CD14-positive monocyte (primary cell): ENCODE data around the gene TES. TPM values are rescaled to one million over a fixed set of nuclear protein-coding genes. Genes with fewer than 3 reads are reported as not detected.

Experiments used
- DNase-seq, 3 donors: peaks; one replicate each; pipeline ENCODE4 v3.0.0-alpha.2; 2011 to 2022
- H2AFZ ChIP-seq: 2 replicates; pipeline ENCODE4 v1.6.0; 2012; ENCODE audit warnings: mild to moderate bottlenecking, low read depth, low read length, inconsistent platforms; ENCODE audit not compliant: insufficient read depth, poor library complexity, severe bottlenecking
- H3K27ac ChIP-seq, 2 donors: 1 replicate in 1 of 2; 2 replicates in 1 of 2; pipeline ENCODE4 v1.5.1; 2012 to 2013; ENCODE audit warnings: low read length in 2 of 2, control low read depth in 1 of 2, inconsistent platforms in 1 of 2, low read depth in 1 of 2, mild to moderate bottlenecking in 1 of 2
- H3K27me3 ChIP-seq, 2 donors: one replicate each; pipeline versions ENCODE4 v1.6.0 to v1.6.1; 2011 to 2013; ENCODE audit warnings: low read length in 2 of 2; ENCODE audit not compliant: control insufficient read depth in 2 of 2, insufficient read depth in 2 of 2
- H3K36me3 ChIP-seq, 2 donors: replicated peaks in 1 of 2; 1 replicate in 1 of 2; 2 replicates in 1 of 2; pipeline versions ENCODE4 v1.5.1 to v1.6.1; 2012 to 2013; ENCODE audit warnings: low read length in 2 of 2, control low read depth in 1 of 2, inconsistent platforms in 1 of 2, mild to moderate bottlenecking in 1 of 2; ENCODE audit not compliant: insufficient read depth in 2 of 2, control insufficient read depth in 1 of 2
- H3K4me1 ChIP-seq, 2 donors: 1 replicate in 1 of 2; 2 replicates in 1 of 2; pipeline versions ENCODE4 v1.5.1 to v1.6.1; 2012 to 2013; ENCODE audit warnings: low read length in 2 of 2, control low read depth in 1 of 2, inconsistent platforms in 1 of 2, mild to moderate bottlenecking in 1 of 2, moderate library complexity in 1 of 2; ENCODE audit not compliant: insufficient read depth in 2 of 2, control insufficient read depth in 1 of 2
- H3K4me2 ChIP-seq: replicated peaks from 2 replicates; pipeline ENCODE3; 2012; ENCODE audit warnings: low read length, moderate library complexity, mild to moderate bottlenecking; ENCODE audit not compliant: poor library complexity, severe bottlenecking; ENCODE audit errors: extremely low read depth
- H3K4me3 ChIP-seq, 3 experiments: fragments of 200-600 bp in 1 of 3; sonication (generic) in 1 of 3; replicated peaks in 1 of 3; 1 replicate in 2 of 3; 2 replicates in 1 of 3; pipeline ENCODE4 v1.5.1; 2011 to 2013; ENCODE audit warnings: low read length in 3 of 3, mild to moderate bottlenecking in 3 of 3, control low read depth in 2 of 3, low read depth in 2 of 3, inconsistent platforms in 1 of 3, moderate library complexity in 1 of 3
- H3K79me2 ChIP-seq: 2 replicates; pipeline ENCODE4 v1.6.0; 2012; ENCODE audit warnings: mild to moderate bottlenecking, control low read depth, inconsistent platforms, low read length, moderate library complexity; ENCODE audit not compliant: insufficient read depth
- H3K9ac ChIP-seq: 2 replicates; pipeline ENCODE4 v1.6.0; 2017; ENCODE audit warnings: low read length, mild to moderate bottlenecking; ENCODE audit not compliant: insufficient read depth, poor library complexity, severe bottlenecking
- H3K9me3 ChIP-seq, 2 donors: replicated peaks in 1 of 2; 1 replicate in 1 of 2; 2 replicates in 1 of 2; pipeline versions ENCODE4 v1.5.1 to v1.6.1; 2012 to 2013; ENCODE audit warnings: low read length in 2 of 2, control low read depth in 1 of 2; ENCODE audit not compliant: control insufficient read depth in 1 of 2, insufficient read depth in 1 of 2
- H4K20me1 ChIP-seq: 2 replicates; pipeline ENCODE4 v1.6.0; 2012; ENCODE audit warnings: mild to moderate bottlenecking, low read length, control low read depth, moderate library complexity; ENCODE audit not compliant: insufficient read depth
- H3K27ac Mint-ChIP-seq, 7 donors: one replicate each; pipeline ENCODE4 v1.8.0; 2020; ENCODE audit warnings: mild to moderate bottlenecking in 7 of 7, mixed read lengths in 7 of 7, moderate library complexity in 6 of 7, inconsistent platforms in 2 of 7
- H3K27me3 Mint-ChIP-seq, 3 donors: one replicate each; pipeline ENCODE4 v1.8.0; 2021 to 2022; ENCODE audit warnings: low read depth in 3 of 3, mild to moderate bottlenecking in 3 of 3, mixed read lengths in 3 of 3, moderate library complexity in 3 of 3, inconsistent platforms in 1 of 3
- H3K36me3 Mint-ChIP-seq, 2 donors: one replicate each; pipeline ENCODE4 v1.8.0; 2020; ENCODE audit warnings: mixed read lengths in 2 of 2, inconsistent platforms in 1 of 2, mild to moderate bottlenecking in 1 of 2
- H3K4me1 Mint-ChIP-seq: one replicate; pipeline ENCODE4 v1.8.0; 2020; ENCODE audit warnings: mild to moderate bottlenecking, mixed read lengths
- H3K4me3 Mint-ChIP-seq, 2 donors: one replicate each; pipeline ENCODE4 v1.8.0; 2020; ENCODE audit warnings: mild to moderate bottlenecking in 2 of 2, mixed read lengths in 2 of 2, moderate library complexity in 1 of 2
- H3K9me3 Mint-ChIP-seq, 7 donors: one replicate each; pipeline ENCODE4 v1.8.0; 2020 to 2022; ENCODE audit warnings: mixed read lengths in 7 of 7, mild to moderate bottlenecking in 6 of 7, moderate library complexity in 6 of 7, inconsistent platforms in 2 of 7
- WGBS: methylation state at CpG from one replicate; pipeline ENCODE4 v1.1.5; 2013; ENCODE audit warnings: missing lambda C conversion rate; ENCODE audit not compliant: insufficient coverage; 5-methylcytosine and 5-hydroxymethylcytosine counted together
- intact Hi-C, 2 donors: fragments of 100-400 bp; cut with micrococcal nuclease; formaldehyde crosslinking; loops; one replicate each; pipeline versions ENCODE4 v1.15.0 to v1.15.1; 2023
- polyA plus RNA-seq, 3 donors: library from polyadenylated mRNA; depleted of rRNA in 1 of 3; unstranded in 2 of 3; stranded (reverse) in 1 of 3; fragments of 300-500 nt in 2 of 3; fragments of >200 nt in 1 of 3; fragmentation: Illumina TruSeq in 2 of 3; gene quantifications; 1 replicate in 2 of 3; 2 replicates in 1 of 3; pipeline ENCODE4 v1.2.3, GENCODE V29; 2012 to 2021
- TF ChIP-seq, protein P1 (sequence below): fragments of 200-600 bp; IDR thresholded peaks from one replicate; pipeline ENCODE4 v1.8.0; 2022; ENCODE audit warnings: antibody characterized with exemption, mild to moderate bottlenecking

The TES gene
- polyA plus RNA-seq, 3 donors = 61.7 to 104 (median 89.0) TPM

DNA sequence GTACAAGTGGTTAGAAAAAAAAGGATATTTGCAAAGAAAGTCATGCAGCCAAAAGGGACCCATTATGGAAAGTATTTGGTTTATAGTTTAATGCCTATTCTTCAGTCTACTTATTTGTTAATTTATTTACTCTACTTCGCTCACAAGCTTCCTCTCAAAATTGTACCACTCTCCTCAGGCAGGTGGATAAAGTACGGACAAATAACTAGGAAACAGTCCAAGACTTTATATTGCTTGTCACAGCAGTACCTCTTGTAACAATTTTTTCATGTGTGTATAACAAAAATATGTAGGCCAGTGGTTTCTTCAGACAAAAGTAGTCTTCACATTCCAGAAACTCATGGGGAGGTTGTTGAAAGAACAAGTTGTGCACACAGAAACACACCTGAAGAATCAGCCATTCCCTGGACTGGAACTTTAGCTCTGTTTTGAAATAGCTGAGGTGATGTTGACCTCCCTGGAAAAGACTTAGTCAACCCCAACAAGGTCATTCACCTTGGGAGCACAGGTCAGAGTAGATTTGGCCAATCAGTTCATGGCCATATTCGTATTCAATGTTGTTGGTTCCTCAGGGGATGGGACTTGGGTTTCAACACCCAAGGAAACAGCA lies 73.4 kb downstream of the TES start:
- TF ChIP-seq, protein P1, sequence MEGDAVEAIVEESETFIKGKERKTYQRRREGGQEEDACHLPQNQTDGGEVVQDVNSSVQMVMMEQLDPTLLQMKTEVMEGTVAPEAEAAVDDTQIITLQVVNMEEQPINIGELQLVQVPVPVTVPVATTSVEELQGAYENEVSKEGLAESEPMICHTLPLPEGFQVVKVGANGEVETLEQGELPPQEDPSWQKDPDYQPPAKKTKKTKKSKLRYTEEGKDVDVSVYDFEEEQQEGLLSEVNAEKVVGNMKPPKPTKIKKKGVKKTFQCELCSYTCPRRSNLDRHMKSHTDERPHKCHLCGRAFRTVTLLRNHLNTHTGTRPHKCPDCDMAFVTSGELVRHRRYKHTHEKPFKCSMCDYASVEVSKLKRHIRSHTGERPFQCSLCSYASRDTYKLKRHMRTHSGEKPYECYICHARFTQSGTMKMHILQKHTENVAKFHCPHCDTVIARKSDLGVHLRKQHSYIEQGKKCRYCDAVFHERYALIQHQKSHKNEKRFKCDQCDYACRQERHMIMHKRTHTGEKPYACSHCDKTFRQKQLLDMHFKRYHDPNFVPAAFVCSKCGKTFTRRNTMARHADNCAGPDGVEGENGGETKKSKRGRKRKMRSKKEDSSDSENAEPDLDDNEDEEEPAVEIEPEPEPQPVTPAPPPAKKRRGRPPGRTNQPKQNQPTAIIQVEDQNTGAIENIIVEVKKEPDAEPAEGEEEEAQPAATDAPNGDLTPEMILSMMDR = no peak
- H3K36me3 ChIP-seq = no peaks in the 10 kb centered on the region
- WGBS = 88% methylated on average over 1 of the region's 3 CpGs
- no peaks in the 10 kb centered on the region for H3K9me3 ChIP-seq
- no peak overlapping the region for H2AFZ ChIP-seq
- Mint-ChIP-seq H3K4me3 (no peak overlapping the region), H3K27me3 (peaks cover 0 to 1% (median 0%) of the 10 kb centered on the region in 3 donors), H3K27ac (no peak overlapping the region), H3K36me3 (no peaks in the 10 kb centered on the region), H3K4me1 (peaks cover 3% of the 10 kb centered on the region), H3K9me3 (no peaks in the 10 kb centered on the region)
- no peak overlapping the region for H3K4me2 ChIP-seq
- H3K27ac ChIP-seq = no peak overlapping the region
- no peak for DNase-seq
- H4K20me1 ChIP-seq = no peaks in the 10 kb centered on the region
- H3K4me3 ChIP-seq = no peak overlapping the region
- intact Hi-C loops = no loop called here
- no peak overlapping the region for H3K9ac ChIP-seq
- H3K4me1 ChIP-seq = no peaks in the 10 kb centered on the region
- no peaks in the 10 kb centered on the region for H3K79me2 ChIP-seq
- no peaks in the 10 kb centered on the region for H3K27me3 ChIP-seq

DNA sequence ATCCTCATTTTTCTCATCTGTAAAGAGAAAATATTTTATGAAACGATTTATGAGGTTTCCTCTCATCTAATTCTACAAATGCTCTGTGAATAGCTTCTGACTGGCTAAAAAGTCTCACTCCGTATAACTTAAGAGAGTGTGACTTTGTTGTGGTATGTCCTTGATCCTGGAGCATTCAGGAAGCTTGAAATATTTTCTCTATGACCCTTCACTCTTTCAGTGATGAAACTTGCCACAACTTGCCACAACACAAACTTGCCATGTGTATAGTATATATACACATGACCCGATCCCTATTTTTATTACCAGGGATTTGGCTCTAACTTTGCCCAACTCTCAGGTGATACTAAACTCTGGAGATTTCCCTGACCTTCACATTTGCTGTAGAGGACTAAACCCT lies 74.1 kb downstream of the TES start:
- no peaks in the 10 kb centered on the region for H3K79me2 ChIP-seq
- TF ChIP-seq, protein P1 = no peak
- H3K4me1 Mint-ChIP-seq = peaks cover 3% of the 10 kb centered on the region

More for the DNA sequence above, 74.1 kb downstream of the TES start:
- Histone ChIP-seq H3K4me2 (no peak overlapping the region), H3K4me1 (no peaks in the 10 kb centered on the region), H3K27me3 (no peaks in the 10 kb centered on the region), H2AFZ (no peak overlapping the region), H3K4me3 (no peak overlapping the region), H3K36me3 (no peaks in the 10 kb centered on the region), H3K9me3 (no peaks in the 10 kb centered on the region), H3K9ac (no peak overlapping the region), H4K20me1 (no peaks in the 10 kb centered on the region), H3K27ac (no peak overlapping the region)
- intact Hi-C loops = no loop called here
- no peak overlapping the region for H3K4me3 Mint-ChIP-seq
- no peaks in the 10 kb centered on the region for H3K36me3 Mint-ChIP-seq
- WGBS = no CpG with 5 or more reads among the region's 3 CpGs
- H3K27me3 Mint-ChIP-seq = peaks cover 0 to 1% (median 0%) of the 10 kb centered on the region in 3 donors
- H3K9me3 Mint-ChIP-seq = no peaks in the 10 kb centered on the region
- DNase-seq = no peak
- no peak overlapping the region for H3K27ac Mint-ChIP-seq
